Skin epidermis (tissue), 12 donors: ENCODE data around the gene C11orf21.

ENCODE experiments used
- H3K27ac ChIP-seq, 21 experiments: fragments of 200-600 bp; sonication (generic) in 11 of 21; one replicate each; pipeline ENCODE4 v1.5.0; 2020; ENCODE audit warnings: mild to moderate bottlenecking in 3 of 21, inconsistent platforms in 2 of 21, moderate library complexity in 2 of 21
- H3K4me3 ChIP-seq, 7 experiments: fragments of 200-600 bp; sonication (generic) in 2 of 7; one replicate each; pipeline ENCODE4 v1.5.0; 2020; ENCODE audit warnings: inconsistent platforms in 2 of 7, mild to moderate bottlenecking in 2 of 7, moderate library complexity in 1 of 7

Gene C11orf21

GRCh38 chr11:2265854-2266585 lies 35.7 kb downstream of the C11orf21 start:
- H3K27ac ChIP-seq: peak overlapping the region in 3 of 21 experiments; percentile 17 to 67 (median 42)
- H3K4me3 ChIP-seq: no peak overlapping the region

DNA sequence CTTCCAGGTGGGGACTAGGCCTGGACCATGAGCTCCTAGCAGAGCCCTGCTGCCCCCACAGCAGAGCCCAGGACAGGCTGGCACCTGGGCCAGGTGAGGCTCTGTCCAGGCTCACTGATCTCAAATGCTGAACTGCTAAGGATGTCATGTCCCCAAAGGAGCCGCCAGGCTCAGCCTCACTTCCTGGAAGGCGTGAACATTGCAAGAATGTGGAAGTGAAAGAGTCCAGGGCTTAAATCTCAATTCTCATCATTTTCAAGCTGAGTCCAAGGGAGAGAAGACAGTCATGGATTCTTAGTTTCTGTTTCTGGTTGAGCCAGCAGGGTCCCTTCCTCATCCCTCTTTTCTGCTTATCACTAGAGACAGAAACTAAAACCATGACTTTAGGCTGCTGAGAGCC lies 36.3 kb downstream of the C11orf21 start:
- peak overlapping the region in 2 of 21 experiments; percentile 17 to 42 for H3K27ac ChIP-seq
- no peak overlapping the region for H3K4me3 ChIP-seq

DNA sequence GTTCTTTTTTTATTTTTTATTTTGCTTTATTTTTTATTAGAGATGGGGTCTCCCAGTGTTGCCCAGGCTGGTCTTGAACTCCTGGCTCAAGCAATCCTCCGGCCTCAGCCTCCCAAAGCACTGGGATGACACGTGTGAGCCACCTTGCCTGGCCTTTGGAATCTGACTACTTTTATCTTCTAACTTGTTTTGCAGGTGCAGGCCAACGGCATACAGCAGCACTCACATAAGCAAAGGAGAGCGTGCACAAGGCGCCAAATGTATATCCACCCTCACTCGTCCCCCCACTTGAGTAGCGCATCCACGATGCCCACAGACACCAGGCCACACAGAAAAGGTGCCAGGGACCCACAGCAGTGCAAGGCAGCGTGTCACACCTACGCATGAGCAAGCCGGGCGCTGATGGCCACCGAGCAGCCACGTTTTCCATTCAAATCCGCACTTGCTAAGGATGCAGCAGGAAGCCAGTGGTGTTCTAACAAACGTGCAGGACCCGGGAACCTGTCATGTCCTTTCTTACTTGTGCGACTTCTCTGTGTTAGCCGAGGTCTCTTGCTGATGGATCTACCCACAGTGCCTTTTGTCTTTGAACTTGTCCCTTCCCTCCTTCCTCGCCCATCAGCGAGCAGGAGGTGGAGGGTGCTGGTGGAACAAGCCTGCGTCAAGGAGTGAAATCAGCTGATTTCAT lies 37.2 kb downstream of the C11orf21 start:
- no peak overlapping the region for H3K4me3 ChIP-seq
- no peak overlapping the region for H3K27ac ChIP-seq

GRCh38 chr11:2263724-2264360 lies 37.9 kb downstream of the C11orf21 start:
- Histone ChIP-seq H3K27ac (no peak overlapping the region), H3K4me3 (no peak overlapping the region)

DNA sequence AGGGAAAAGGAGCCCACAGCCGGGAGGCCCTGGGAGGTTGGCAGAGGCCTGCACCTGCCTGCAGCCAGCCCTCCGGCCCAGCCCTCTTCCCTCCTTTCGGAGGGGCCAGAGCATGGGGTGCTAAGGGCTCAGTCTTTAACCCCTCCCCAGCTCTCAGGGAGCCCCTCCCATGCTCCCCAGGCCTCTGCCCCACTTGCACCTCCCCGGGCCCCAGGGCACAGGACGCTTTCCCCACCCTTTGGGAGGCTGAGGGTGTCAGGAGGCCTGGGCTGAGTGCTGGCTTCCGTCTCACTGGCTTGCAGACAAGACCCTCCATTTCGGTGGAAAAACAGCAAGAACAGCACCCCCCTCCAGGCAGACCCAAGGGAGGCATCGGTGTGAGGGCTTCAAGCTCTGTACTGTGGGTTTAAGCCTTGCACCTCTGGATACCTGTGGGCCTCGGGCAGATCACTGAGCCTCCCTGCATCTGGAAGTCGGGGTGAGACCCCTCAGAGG lies 38.6 kb downstream of the C11orf21 start:
- Histone ChIP-seq H3K4me3 (no peak overlapping the region), H3K27ac (no peak overlapping the region)

GRCh38 chr11:2262301-2263070 lies 39.2 kb downstream of the C11orf21 start:
- Histone ChIP-seq H3K27ac (no peak overlapping the region), H3K4me3 (no peak overlapping the region)

DNA sequence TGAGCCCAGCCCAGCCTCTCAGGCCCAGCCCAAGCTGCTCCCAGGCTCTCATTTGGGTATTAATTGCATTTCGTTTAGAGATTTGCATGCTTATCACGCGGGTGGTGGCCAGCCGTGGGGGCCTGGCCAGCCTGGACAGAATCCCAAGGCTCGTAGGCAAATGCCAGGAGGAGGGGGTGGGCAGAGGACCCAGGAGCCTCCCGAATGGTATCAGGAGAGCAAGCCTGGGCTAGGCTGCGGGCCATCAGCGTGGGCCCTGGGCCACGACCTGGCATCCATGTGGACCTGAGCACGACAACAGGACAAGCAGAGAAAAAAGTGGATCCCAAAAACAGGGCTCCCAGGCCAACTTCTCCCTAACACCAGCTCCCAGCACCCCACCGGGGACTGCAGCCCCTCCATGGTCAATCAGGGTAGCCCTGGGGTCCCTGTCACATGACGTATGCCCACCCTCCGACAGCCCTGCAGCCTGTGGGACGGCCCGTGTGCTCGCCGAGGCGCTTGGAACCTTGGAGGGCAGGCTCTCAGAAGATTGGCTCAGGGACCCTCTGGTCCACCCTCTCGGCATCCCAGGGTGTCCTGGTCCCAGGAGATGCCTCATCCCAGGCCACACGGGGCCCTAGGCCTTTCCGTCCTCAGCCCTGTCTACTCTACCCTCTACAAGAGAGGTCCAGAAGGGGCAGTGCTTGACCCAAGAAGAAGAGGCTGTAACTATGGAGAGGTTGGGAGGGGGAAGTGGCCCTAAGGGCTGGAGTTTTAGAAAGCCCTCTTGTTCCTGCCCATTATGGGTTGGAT lies 40.1 kb downstream of the C11orf21 start:
- no peak overlapping the region for H3K27ac ChIP-seq
- H3K4me3 ChIP-seq: no peak overlapping the region

DNA sequence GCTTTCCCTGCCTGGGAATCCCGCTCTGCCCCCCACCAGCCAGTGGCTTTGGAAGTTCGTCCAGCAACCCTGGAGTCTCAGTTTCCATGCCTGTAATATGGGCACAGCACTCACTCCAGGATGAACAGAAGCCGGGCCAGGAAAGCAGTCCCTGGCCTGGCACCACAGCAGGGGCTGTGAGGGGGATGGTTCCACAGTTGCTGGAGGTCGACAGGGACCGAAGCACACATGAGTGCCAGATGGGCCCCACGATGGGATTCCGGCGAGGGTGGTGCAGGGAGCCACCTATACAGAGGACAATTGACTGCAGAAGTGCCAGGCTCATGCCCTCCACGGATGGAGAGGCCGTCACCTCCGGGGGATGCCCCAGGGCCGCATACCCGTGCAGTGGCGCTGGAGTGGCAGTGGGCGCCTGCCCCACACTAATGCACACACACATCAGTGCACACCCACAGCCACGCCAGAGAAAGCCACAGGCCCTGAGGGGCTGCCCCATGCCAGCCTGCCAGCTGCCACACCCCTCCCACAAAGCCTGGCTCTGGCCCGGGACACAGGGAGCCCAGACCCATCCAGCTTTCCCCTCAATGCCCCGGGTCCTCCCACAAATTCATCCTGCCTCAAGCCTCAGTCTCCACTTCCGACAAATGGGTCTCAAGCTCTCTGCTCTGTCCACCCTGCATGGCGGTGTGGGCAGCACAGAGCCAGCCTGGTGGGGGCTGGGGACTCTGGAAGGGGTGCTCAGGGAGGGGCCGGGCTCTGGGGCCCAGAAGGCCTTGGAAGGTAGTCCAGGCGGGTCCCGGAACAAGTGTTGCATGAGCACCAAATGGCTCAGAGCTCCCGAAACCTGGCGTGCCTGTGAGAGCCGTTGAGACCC lies 41.0 kb downstream of the C11orf21 start:
- no peak overlapping the region for H3K4me3 ChIP-seq
- H3K27ac ChIP-seq: no peak overlapping the region

- no peak overlapping the region for H3K4me3 ChIP-seq
- H3K27ac ChIP-seq: no peak overlapping the region
Observed at GRCh38 chr11:2259897-2260451, 41.7 kb downstream of the C11orf21 start.

- Histone ChIP-seq H3K4me3 (no peak overlapping the region), H3K27ac (no peak overlapping the region)
Observed at GRCh38 chr11:2259466-2259830, 42.3 kb downstream of the C11orf21 start.

DNA sequence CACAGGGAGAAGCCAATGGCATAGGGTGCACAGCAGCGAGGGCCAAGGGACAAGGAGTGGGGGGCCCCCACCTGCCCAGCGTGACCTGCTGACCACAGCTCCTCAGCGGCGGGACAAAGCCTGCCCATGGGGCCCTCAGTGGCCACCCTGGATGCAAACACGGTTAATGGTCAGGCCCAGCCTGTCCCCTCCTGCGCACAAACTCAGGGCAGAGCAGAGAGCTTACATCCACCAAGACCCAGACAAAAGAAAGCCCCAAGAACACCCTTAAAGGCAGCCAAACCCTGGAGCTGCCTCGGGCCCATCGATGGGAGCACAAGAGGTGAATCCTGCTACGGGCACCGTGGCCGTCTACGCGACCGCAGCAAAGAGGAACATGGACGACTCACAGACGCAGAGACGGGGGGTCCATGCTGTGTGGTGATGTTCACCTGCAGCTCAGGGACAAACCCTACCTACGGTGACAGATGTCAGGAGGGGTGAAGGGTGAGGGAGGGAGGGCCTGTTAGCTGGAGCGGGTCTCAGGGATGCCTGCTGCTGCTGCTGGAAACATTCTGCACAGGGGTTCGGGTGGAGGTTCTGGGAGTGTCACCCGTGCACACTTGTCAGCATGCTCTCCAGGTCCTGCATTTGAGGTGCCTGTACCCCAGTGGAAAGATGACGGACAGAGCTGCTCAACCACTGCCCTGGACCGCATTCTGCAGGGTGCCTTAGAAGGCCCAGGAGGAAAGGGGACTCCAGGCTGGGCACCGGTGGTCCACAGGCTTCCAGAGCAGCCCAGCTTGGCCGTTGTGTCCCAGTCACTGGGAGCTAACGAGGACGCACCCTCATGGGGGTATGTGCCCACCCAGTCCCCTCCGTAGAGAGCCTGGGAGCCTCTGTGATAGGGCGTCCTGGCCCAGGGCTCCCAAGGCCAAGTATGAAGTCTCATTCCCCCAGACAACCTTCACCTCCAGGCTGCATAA lies 42.9 kb downstream of the C11orf21 start:
- H3K27ac ChIP-seq: no peak overlapping the region
- no peak overlapping the region for H3K4me3 ChIP-seq

- no peak overlapping the region for H3K4me3 ChIP-seq
- H3K27ac ChIP-seq: peak overlapping the region in 12 of 21 experiments; percentile 23 to 81 (median 62)
Observed at GRCh38 chr11:2256951-2257700, 44.6 kb downstream of the C11orf21 start.

DNA sequence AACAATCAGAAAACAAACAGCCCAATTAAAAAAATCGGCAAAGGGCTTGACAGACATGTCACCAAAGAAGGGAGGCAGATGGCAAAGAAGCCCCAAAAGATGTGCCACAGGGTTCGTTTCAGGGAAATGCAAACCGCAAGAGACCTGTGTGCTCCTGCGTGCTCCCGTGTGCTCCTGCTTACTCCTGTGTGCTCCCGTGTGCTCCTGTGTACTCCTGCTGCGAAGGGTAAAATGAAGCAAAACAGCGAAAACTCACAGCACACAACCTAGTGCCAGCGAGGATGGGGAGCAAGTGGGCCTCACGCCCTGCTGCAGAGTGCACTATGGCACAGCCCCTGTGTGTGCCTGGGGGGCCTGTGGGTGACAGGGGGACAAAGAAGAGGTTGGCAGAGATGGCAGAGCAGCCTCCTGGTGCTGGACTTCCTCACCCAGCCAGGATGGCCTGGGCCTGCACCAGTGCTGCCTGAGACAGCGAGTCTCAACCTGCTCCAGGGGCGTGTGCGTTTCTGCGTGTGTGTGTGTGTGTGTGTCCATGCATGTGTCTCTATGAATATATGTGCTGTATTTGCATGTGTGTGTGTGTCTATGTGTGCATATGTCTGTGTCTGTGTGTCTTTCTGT lies 45.3 kb downstream of the C11orf21 start:
- no peak overlapping the region for H3K4me3 ChIP-seq
- peak overlapping the region in 7 of 21 experiments; percentile 23 to 81 (median 72) for H3K27ac ChIP-seq

DNA sequence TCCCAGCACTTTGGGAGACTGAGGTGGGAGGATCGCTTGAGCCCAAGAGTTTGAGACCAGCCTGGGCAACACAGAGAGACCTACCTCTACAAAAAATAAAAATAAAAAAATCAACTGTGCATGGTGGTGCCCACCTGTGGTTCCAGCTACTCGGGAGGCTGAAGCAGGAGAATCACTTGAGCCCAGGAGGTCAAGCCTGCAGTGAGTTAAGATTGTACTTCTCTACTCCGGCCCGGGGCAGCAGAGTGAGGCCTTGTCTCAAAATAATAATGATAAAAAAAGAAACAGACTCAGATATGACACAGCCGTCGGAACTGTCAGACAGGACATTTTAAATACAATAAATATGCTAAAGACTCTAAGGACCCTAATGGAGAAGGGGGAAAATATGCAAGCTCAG lies 49.7 kb downstream of the C11orf21 start:
- H3K4me3 ChIP-seq: no peak overlapping the region
- no peak overlapping the region for H3K27ac ChIP-seq

GRCh38 chr11:2251138-2251537 lies 50.6 kb downstream of the C11orf21 start:
- no peak overlapping the region for H3K4me3 ChIP-seq
- no peak overlapping the region for H3K27ac ChIP-seq

- H3K4me3 ChIP-seq: no peak overlapping the region
- no peak overlapping the region for H3K27ac ChIP-seq
Observed at GRCh38 chr11:2250485-2250884, 51.2 kb downstream of the C11orf21 start.
